Ishikawa (cell line): ENCODE results near the gene PRM1.

Experiments used
- CEBPB ChIP-seq: IDR thresholded peaks from 2 replicates; pipeline ENCODE4 v1.6.1; 2012
- EP300 ChIP-seq: IDR thresholded peaks from 2 replicates; pipeline ENCODE4 v1.6.1; 2012; ENCODE audit warnings: borderline replicate concordance
- RAD21 ChIP-seq: IDR thresholded peaks from 2 replicates; pipeline ENCODE4 v1.6.1; 2012; ENCODE audit warnings: low read depth
- TCF12 ChIP-seq: IDR thresholded peaks from 2 replicates; pipeline ENCODE4 v1.6.1; 2012; ENCODE audit warnings: low read depth
- TEAD4 ChIP-seq: IDR thresholded peaks from 2 replicates; pipeline ENCODE4 v1.6.1; 2012
- YY1 ChIP-seq: IDR thresholded peaks from 2 replicates; pipeline ENCODE4 v1.6.1; 2012; ENCODE audit warnings: low read depth
- TF ChIP-seq, protein P1 (sequence below): IDR thresholded peaks from 2 replicates; pipeline ENCODE4 v1.6.1; 2012; ENCODE audit warnings: low read depth, mild to moderate bottlenecking

DNA sequence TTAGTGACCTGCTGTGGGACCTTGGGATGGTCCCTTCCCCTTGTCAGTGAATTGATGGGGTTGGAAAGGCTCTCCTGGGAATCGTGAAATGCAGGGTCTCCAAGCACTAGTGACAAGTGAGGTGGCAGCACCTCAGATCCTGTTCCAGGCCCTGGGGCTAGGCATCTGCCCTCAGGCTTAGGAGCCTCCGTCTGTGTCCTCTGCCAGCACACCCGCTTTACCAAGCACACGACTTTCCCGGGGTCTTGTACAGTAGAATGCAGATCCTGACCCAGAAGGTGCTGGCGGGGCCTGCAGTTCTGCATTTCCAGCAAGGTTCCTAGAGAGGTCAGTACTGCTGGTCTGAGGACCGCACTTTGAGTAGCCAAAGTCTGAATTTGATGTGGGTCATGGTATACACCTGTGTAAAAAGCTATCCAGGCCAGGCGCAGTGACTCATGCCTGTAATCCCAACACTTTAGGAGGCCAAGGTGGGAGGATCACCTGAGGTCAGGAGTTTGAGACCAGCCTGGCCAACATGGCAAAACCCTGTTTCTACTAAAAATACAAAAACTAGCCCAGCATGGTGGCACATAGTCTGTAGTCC is 33.3 kb upstream of the PRM1 start:
- TF ChIP-seq, protein P1, sequence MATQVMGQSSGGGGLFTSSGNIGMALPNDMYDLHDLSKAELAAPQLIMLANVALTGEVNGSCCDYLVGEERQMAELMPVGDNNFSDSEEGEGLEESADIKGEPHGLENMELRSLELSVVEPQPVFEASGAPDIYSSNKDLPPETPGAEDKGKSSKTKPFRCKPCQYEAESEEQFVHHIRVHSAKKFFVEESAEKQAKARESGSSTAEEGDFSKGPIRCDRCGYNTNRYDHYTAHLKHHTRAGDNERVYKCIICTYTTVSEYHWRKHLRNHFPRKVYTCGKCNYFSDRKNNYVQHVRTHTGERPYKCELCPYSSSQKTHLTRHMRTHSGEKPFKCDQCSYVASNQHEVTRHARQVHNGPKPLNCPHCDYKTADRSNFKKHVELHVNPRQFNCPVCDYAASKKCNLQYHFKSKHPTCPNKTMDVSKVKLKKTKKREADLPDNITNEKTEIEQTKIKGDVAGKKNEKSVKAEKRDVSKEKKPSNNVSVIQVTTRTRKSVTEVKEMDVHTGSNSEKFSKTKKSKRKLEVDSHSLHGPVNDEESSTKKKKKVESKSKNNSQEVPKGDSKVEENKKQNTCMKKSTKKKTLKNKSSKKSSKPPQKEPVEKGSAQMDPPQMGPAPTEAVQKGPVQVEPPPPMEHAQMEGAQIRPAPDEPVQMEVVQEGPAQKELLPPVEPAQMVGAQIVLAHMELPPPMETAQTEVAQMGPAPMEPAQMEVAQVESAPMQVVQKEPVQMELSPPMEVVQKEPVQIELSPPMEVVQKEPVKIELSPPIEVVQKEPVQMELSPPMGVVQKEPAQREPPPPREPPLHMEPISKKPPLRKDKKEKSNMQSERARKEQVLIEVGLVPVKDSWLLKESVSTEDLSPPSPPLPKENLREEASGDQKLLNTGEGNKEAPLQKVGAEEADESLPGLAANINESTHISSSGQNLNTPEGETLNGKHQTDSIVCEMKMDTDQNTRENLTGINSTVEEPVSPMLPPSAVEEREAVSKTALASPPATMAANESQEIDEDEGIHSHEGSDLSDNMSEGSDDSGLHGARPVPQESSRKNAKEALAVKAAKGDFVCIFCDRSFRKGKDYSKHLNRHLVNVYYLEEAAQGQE: no peak
- TF ChIP-seq YY1 (no peak), CEBPB (no peak), TCF12 (no peak), EP300 (no peak), TEAD4 (no peak), RAD21 (no peak)
